ENCODE measurements around the gene KCNH1.

KCNH1 gene

DNA sequence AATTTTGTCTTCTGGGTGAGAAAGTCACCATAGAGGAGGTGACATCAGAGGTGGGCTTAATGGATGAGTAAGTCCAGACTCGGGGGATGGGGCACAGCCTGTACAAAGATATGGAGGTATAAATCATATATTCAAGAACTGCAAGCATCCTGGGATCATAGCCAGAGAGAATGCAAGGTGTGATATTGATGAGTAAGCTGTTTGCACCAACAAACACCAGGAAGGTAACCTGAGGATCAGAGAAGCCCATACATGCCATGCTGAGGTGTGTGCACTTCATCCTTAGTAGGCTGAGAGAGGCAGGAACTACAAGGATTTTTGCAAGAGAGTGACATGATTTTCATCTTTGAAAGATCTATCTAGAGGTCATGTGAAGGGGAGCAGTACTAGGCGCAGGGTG lies 498.8 kb downstream of the KCNH1 start (continued):
- no peak for TF ChIP-seq ZNF423 (tag by site-specific recombination; IDR thresholded peaks at IDR 0.05)
- TF ChIP-seq ZNF707 (tag by site-specific recombination; IDR thresholded peaks at IDR 0.05), result no peak
- TF ChIP-seq ZSCAN30 (tag by site-specific recombination; IDR thresholded peaks at IDR 0.05), result no peak
- no peak for TF ChIP-seq OSR2 (tag by site-specific recombination; IDR thresholded peaks at IDR 0.05)

DNA sequence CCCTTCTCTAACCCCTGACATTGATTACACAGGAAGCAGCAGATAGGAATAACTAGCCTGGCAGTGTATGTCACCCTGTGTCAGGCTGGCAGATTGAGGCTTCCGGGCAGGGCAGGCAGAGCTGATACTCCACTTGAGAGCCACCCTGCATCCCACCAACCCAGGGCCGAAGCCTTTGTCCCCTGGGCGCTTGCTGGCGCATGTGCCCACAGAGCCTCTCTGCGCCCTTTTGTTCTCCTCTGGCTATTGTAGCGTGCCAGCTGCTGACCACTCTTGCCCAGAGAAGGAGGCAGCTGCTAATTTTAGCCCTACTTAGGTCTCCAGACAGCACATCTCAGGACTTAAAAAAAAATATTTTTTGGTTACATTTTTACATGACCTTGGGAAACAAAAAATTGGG lies 500.3 kb downstream of the KCNH1 start:
- Histone ChIP-seq H3K9me3 (ENCODE audit: control insufficient read depth, insufficient read depth, low read depth, low read length) (no peaks in the 10 kb centered on the region), H3K27ac (ENCODE audit: extremely low read depth, low read depth, low read length) (no peak overlapping the region), H3K4me3 (ENCODE audit: low read depth, low read length) (no peak overlapping the region), H3K36me3 (ENCODE audit: control insufficient read depth in 2 of 2, insufficient read depth in 1 of 2, low read length in 2 of 2) (no peaks in the 10 kb centered on the region), H3K4me1 (ENCODE audit: control insufficient read depth, insufficient read depth, low read length) (no peaks in the 10 kb centered on the region)
- TF ChIP-seq ZNF248 (tag by site-specific recombination; IDR thresholded peaks at IDR 0.05), result no peak
- TF ChIP-seq SCRT2 (tag by site-specific recombination; IDR thresholded peaks at IDR 0.05), result no peak
- no peak for TF ChIP-seq ZNF596 (tag by site-specific recombination; IDR thresholded peaks at IDR 0.05)
- no peak for TF ChIP-seq ZNF521 (tag by site-specific recombination; IDR thresholded peaks at IDR 0.05)
- TF ChIP-seq ZNF239 (tag by site-specific recombination; IDR thresholded peaks at IDR 0.05), result no peak
- TF ChIP-seq ZFP69B (tag by site-specific recombination; IDR thresholded peaks at IDR 0.05), result no peak
- TF ChIP-seq ZNF221 (tag by site-specific recombination; IDR thresholded peaks at IDR 0.05; ENCODE audit: borderline replicate concordance), result no peak
- TF ChIP-seq SP2 (tag by site-specific recombination; IDR thresholded peaks at IDR 0.05), result no peak
- TF ChIP-seq, protein P1, sequence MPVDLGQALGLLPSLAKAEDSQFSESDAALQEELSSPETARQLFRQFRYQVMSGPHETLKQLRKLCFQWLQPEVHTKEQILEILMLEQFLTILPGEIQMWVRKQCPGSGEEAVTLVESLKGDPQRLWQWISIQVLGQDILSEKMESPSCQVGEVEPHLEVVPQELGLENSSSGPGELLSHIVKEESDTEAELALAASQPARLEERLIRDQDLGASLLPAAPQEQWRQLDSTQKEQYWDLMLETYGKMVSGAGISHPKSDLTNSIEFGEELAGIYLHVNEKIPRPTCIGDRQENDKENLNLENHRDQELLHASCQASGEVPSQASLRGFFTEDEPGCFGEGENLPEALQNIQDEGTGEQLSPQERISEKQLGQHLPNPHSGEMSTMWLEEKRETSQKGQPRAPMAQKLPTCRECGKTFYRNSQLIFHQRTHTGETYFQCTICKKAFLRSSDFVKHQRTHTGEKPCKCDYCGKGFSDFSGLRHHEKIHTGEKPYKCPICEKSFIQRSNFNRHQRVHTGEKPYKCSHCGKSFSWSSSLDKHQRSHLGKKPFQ (tag by site-specific recombination; IDR thresholded peaks at IDR 0.05), result no peak
- TF ChIP-seq ZNF114 (tag by site-specific recombination; IDR thresholded peaks at IDR 0.05), result no peak
- no peak for TF ChIP-seq ZNF76 (tag by site-specific recombination; IDR thresholded peaks at IDR 0.05; ENCODE audit: borderline replicate concordance, low read depth)
- TF ChIP-seq ZNF292 (tag by site-specific recombination; IDR thresholded peaks at IDR 0.05; ENCODE audit: borderline replicate concordance, low read depth), result no peak
- no peak for TF ChIP-seq ZNF423 (tag by site-specific recombination; IDR thresholded peaks at IDR 0.05)
- TF ChIP-seq, protein P2, sequence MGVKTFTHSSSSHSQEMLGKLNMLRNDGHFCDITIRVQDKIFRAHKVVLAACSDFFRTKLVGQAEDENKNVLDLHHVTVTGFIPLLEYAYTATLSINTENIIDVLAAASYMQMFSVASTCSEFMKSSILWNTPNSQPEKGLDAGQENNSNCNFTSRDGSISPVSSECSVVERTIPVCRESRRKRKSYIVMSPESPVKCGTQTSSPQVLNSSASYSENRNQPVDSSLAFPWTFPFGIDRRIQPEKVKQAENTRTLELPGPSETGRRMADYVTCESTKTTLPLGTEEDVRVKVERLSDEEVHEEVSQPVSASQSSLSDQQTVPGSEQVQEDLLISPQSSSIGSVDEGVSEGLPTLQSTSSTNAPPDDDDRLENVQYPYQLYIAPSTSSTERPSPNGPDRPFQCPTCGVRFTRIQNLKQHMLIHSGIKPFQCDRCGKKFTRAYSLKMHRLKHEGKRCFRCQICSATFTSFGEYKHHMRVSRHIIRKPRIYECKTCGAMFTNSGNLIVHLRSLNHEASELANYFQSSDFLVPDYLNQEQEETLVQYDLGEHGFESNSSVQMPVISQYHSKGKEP (tag by site-specific recombination; IDR thresholded peaks at IDR 0.05), result no peak
- TF ChIP-seq, protein P3, sequence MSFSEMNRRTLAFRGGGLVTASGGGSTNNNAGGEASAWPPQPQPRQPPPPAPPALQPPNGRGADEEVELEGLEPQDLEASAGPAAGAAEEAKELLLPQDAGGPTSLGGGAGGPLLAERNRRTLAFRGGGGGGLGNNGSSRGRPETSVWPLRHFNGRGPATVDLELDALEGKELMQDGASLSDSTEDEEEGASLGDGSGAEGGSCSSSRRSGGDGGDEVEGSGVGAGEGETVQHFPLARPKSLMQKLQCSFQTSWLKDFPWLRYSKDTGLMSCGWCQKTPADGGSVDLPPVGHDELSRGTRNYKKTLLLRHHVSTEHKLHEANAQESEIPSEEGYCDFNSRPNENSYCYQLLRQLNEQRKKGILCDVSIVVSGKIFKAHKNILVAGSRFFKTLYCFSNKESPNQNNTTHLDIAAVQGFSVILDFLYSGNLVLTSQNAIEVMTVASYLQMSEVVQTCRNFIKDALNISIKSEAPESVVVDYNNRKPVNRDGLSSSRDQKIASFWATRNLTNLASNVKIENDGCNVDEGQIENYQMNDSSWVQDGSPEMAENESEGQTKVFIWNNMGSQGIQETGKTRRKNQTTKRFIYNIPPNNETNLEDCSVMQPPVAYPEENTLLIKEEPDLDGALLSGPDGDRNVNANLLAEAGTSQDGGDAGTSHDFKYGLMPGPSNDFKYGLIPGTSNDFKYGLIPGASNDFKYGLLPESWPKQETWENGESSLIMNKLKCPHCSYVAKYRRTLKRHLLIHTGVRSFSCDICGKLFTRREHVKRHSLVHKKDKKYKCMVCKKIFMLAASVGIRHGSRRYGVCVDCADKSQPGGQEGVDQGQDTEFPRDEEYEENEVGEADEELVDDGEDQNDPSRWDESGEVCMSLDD (tag by site-specific recombination; IDR thresholded peaks at IDR 0.05), result no peak
- no peak for TF ChIP-seq ZNF792 (tag by site-specific recombination; IDR thresholded peaks at IDR 0.05)
- TF ChIP-seq, protein P4, sequence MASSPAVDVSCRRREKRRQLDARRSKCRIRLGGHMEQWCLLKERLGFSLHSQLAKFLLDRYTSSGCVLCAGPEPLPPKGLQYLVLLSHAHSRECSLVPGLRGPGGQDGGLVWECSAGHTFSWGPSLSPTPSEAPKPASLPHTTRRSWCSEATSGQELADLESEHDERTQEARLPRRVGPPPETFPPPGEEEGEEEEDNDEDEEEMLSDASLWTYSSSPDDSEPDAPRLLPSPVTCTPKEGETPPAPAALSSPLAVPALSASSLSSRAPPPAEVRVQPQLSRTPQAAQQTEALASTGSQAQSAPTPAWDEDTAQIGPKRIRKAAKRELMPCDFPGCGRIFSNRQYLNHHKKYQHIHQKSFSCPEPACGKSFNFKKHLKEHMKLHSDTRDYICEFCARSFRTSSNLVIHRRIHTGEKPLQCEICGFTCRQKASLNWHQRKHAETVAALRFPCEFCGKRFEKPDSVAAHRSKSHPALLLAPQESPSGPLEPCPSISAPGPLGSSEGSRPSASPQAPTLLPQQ (tag by site-specific recombination; IDR thresholded peaks at IDR 0.05), result no peak
- ChIA-PET CTCF (no interaction called here), POLR2A (no interaction called here)

All from HEK293 (cell line).